ENCODE results near the gene MROH2A. TPM values are rescaled to one million over a fixed set of nuclear protein-coding genes. Genes with fewer than 3 reads are reported as not detected.
"Not testable (repeated sequence)": the region's sequence is repeated elsewhere in the genome, so short reads cannot be mapped to it uniquely, and the experiment has no call there.

Gene MROH2A, protein sequence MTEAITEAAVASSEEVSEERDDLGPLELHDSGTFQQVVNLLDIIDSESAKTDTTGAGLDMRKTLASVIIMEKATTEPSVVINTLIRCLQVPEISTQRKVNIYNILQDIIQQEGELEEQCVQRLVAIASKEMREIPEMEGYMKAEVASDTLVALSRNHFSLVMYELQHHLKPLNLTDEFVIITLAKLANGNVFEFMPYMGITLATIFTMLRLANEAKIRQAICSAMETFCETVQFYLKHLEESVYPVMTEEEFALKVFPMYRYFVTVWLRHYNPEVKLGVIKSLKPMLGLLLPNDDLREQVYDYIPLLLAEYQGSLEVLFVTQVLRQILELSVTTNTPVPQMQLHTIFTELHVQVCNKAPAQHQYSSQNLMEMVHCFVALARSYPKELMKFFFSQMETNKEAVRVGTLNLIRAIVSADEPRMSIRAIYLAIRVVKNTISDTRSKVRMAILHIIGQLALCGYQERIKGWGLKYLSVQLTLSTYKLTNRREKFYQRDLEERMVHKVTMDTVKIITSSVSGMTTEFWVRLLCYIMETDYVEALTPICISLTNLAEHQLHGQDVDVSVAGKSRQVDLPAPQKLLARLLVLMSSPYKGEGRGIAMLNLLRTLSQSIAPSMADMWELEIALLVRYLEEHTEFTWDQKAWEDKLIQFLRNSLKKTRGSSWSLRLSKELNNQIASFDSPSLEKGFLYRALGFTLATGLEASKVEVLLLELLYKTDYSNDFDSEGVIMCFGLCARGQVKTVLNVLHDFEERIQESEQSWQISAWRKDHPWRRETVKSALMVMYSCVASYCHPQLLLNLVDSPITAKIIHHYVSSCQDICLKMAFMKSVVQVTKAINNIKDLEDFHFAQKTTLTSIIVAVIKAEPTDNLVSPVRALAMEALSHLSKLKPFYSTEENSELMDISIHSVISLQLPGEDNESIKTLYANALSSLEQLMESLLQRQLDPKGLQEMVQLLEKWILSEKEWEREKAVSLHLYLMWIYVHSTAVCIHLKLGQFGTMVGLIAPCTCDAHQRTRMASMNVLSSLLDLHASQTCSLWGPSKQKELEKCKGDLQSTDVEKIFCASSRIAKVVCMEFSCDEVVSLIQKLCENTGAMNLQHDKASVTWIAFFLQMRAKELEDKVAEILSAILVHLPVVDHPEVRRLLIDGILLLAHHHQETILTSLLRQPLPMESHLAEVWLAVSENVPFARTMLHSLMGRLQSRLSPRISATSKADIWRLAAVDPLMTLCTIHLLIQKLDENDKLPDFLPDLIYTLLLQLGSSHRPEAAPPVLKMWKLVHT (N-terminal part only)
- not detected for total RNA-seq
- long read RNA-seq, result 0 reads

DNA sequence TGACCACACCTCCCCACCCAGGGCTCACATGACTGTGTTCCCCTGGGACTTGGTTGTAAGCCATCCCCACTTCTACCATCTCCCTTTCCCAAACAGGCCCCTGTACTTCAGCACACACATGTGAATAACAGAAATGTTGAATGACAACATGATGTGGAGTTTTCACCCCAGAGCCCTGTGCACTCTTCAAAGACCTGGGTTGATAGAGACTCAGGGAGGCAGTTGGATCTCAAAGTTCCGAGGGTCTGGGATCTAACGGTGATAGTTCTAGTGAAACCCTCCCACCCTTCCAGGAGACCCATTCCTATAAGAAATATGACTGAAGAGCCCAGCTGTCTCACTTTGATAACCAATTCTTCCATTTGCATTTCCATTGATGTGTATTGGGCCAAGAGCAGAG, at the start of gene MROH2A:
MROH2A (plus strand) TSS at position 301 of the 400 bp plus-strand sequence. CDS start 1,029 bp downstream, outside the sequence.
- Histone ChIP-seq H3K4me1 (no peaks in the 10 kb centered on the region), H3K9me3 (replicated peaks) (peaks cover 16% of the 10 kb centered on the region), H3K36me3 (no peaks in the 10 kb centered on the region), H3K4me3 (no peak within 1 kb of the TSS), H3K27me3 (ENCODE audit: low read depth) (peaks cover 27% of the 10 kb centered on the region), H3K27ac (replicated peaks) (no peak within 1 kb of the TSS)
- intact Hi-C loops (cut with micrococcal nuclease), result no loop called here
- TF ChIP-seq, protein P1, sequence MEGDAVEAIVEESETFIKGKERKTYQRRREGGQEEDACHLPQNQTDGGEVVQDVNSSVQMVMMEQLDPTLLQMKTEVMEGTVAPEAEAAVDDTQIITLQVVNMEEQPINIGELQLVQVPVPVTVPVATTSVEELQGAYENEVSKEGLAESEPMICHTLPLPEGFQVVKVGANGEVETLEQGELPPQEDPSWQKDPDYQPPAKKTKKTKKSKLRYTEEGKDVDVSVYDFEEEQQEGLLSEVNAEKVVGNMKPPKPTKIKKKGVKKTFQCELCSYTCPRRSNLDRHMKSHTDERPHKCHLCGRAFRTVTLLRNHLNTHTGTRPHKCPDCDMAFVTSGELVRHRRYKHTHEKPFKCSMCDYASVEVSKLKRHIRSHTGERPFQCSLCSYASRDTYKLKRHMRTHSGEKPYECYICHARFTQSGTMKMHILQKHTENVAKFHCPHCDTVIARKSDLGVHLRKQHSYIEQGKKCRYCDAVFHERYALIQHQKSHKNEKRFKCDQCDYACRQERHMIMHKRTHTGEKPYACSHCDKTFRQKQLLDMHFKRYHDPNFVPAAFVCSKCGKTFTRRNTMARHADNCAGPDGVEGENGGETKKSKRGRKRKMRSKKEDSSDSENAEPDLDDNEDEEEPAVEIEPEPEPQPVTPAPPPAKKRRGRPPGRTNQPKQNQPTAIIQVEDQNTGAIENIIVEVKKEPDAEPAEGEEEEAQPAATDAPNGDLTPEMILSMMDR (IDR thresholded peaks at IDR 0.05; ENCODE audit: borderline replicate concordance), result no peak
- no peak for DNase-seq

DNA sequence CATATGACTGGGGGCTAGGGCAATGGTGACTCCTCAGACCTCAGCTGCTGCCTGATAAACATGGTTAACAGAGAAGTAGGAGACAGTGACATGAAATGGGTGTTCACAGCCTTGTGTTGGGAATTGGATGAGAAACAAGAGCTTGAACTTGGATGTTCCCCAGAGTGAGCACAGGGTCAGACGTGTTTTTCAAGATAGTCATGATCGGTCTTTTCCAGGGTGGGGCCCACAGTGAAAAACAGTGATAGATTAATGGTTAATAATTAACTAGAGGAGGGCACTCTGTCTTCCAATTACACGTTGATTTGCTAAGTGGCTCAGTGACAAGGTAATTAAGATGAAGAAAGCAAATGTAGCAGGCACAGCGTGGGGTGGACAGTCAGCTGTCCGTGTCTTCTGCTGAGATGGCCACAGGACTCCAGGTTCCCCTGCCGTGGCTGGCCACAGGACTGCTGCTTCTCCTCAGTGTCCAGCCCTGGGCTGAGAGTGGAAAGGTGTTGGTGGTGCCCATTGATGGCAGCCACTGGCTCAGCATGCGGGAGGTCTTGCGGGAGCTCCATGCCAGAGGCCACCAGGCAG, 49.3 kb upstream of the MROH2A start, which contains the start of gene UGT1A3:
UGT1A3 (plus strand) TSS at position 320 of the 579 bp plus-strand sequence; CDS start at position 405, 85 bp downstream.
- Histone ChIP-seq H3K4me1 (no peaks in the 10 kb centered on the region), H3K27me3 (ENCODE audit: low read depth) (peaks cover 33% of the 10 kb centered on the region), H3K27ac (replicated peaks) (no peak within 1 kb of the TSS), H3K4me3 (no peak within 1 kb of the TSS), H3K36me3 (no peaks in the 10 kb centered on the region), H3K9me3 (replicated peaks) (no peaks in the 10 kb centered on the region)
- DNase-seq, result no peak
- TF ChIP-seq, protein P1 (IDR thresholded peaks at IDR 0.05; ENCODE audit: borderline replicate concordance), result no peak
- intact Hi-C loops (cut with micrococcal nuclease), result no loop called here

DNA sequence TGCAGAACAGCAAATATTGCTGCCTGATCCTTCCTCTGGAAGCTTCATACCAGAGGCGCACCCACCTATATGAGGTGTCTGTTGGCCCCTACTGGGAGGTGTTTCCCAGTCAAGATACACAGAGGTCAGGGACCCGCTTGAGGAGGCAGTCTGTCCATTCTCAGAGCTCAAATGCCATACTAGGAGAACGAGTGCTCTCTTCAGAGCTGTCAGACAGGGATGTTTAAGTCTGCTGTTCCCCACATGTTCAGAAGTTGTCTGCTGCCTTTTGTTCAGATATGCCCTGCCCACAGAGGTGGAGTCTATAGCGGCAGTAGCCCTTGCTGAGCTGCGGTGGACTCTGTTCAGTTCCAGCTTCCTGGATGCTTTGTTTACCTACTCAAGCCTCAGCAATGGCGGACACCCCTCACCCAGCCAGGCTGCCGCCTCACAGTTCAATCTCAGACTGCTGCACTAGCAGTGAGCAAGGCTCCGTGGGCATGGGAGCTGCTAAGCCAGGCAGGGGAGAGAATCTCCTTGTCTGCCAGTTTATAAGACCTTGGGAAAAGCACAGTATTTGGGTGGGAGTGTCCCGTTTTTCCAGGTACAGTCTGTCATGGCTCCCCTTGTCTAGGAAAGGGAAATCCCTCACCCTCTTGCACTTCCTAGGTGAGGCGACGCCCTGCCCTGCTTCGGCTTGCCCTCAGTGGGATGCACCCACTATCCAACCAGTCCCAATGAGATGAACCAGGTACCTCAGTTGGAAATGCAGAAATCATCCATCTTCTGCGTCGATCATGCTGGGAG, 41.1 kb upstream of the MROH2A start:
- H3K4me1 ChIP-seq; H3K27ac ChIP-seq (replicated peaks); H3K4me3 ChIP-seq; intact Hi-C loops (cut with micrococcal nuclease); DNase-seq; H3K36me3 ChIP-seq; H3K9me3 ChIP-seq (replicated peaks): not testable (repeated sequence)
- peaks cover 48% of the 10 kb centered on the region for H3K27me3 ChIP-seq (ENCODE audit: low read depth)

DNA sequence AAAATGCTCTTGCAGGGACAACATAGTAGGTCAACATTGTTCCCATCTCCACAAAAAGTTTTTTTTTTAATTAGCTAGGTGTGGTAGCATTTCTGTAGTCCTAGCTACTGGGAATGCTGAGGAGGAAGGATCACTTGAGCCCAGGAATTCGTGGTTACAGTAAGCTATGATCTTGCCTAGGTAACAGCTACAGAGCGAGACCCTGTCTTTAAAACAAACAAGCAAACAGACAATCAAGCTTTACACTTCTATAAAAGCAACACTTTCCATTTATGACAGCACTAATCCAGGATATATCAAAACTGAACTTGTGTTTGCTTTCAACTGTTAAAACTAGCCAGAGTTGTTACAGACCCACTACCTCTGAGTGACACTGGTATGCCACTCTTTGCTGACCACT, 37.3 kb upstream of the MROH2A start:
- no peak for DNase-seq
- TF ChIP-seq, protein P1 (IDR thresholded peaks at IDR 0.05; ENCODE audit: borderline replicate concordance), result no peak
- H3K36me3 ChIP-seq, result no peaks in the 10 kb centered on the region
- peaks cover 55% of the 10 kb centered on the region for H3K27me3 ChIP-seq (ENCODE audit: low read depth)
- no peaks in the 10 kb centered on the region for H3K4me1 ChIP-seq
- no peak overlapping the region for H3K27ac ChIP-seq (replicated peaks)
- intact Hi-C loops (cut with micrococcal nuclease), result no loop called here
- no peak overlapping the region for H3K4me3 ChIP-seq
- H3K9me3 ChIP-seq (replicated peaks), result no peaks in the 10 kb centered on the region

All from left ventricle myocardium inferior (tissue), 1 donor.